NCI-H748 (cell line): ENCODE results near the gene CHPF.

Experiments
- DNase-seq: peaks from one replicate; lab custom pipeline; 2025; ENCODE audit not compliant: unreplicated experiment; lab: John Stamatoyannopoulos, UW

Gene CHPF

DNA sequence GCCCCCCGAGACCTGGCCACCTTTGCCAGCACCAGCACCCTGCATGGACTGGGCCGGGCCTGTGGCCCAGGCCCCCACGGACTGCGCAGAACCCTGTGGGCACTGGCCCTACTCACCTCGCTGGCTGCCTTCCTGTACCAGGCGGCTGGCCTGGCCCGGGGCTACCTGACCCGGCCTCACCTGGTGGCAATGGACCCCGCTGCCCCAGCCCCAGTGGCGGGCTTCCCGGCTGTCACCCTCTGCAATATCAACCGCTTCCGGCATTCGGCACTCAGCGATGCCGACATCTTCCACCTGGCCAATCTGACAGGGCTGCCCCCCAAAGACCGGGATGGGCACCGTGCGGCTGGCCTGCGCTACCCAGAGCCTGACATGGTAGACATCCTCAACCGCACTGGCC lies 28.8 kb downstream of the CHPF start:
- DNase-seq = no peak

DNA sequence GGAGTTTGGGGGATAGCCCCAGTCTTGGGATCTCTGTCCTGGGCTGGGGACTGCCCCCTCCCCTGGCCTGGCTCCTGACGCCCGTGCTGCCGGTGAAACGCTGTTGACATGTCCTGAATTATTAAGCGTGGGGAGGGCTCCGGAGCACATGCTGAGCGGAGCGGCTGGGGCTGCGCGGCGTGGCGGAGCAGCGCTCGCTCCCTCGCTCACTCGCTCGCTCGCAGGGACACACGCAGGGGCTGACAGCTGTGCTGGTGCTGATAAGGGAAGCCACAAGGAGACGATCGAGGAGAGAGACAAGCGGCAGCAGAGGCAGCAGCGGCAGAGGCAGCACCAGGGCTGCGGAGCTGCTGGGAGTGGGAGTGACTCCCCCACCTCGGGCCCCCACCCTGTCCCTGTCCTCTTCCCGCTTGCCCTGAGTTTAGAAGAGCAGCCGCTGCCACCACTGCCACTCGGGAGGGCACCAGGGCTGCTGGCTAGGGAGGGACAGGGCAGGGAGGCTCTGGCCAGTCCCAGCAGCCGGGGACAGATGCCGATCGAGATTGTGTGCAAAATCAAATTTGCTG lies 29.3 kb downstream of the CHPF start, which contains the start of gene ASIC4:
Gene ASIC4 (plus strand): TSS at position 287 of the 566 bp plus-strand sequence. CDS start 243 bp downstream, at position 530.
- DNase-seq = peak; percentile 43

DNA sequence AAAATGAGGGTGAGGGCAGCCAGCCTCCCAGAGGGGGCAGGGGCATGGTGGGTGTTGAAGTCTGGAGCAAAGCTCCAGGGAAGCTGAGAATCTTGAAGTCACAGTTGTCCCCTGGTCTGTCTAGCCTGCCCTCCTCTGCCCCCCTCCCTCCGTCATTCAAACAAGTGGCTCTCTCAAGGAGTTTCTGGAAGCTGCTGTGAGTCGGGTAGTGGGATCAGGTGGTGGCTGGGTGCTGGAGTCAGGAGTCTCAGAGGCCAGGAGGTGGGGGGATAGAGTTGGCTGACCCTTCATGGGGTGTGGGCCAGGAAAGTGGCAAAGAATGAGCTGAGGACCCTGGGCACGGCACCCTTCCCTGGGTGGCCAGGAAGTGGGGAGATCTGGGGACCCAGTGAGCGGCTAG lies 29.8 kb downstream of the CHPF start:
- no peak for DNase-seq

DNA sequence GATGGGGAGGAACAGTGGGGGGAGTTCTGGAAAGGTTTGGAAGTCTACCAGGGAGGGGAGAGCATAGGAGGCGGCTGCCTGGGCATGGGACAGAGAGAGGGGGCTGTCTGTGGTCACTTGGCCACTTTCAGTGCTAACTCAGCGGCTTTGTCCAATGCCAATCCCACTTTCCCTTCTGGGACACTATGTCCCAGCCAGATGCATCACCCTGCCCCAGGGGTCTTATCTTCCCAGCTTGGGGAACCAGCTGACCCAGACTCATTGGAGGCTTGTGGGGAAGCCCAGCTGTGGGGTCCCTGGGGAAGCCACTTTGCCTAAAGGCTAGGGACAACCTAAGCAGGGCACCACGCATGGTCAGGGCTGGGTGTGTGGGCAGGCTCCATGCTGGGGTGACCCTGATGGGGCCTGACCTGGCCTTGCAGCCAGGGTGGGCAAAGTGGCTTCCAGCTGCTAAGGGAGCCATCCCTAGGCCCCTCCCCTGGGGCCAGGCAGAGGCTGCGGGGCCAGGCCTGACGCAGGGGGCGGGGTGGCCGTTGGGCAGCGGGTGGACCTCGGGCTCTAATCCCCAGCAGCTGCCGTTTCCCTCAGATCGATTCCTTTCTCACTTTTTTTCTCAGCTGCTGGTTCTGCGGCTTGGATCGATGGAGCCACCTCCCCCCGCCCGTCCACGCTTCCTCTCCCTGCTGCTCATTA lies 30.9 kb downstream of the CHPF start:
- DNase-seq = no peak

DNA sequence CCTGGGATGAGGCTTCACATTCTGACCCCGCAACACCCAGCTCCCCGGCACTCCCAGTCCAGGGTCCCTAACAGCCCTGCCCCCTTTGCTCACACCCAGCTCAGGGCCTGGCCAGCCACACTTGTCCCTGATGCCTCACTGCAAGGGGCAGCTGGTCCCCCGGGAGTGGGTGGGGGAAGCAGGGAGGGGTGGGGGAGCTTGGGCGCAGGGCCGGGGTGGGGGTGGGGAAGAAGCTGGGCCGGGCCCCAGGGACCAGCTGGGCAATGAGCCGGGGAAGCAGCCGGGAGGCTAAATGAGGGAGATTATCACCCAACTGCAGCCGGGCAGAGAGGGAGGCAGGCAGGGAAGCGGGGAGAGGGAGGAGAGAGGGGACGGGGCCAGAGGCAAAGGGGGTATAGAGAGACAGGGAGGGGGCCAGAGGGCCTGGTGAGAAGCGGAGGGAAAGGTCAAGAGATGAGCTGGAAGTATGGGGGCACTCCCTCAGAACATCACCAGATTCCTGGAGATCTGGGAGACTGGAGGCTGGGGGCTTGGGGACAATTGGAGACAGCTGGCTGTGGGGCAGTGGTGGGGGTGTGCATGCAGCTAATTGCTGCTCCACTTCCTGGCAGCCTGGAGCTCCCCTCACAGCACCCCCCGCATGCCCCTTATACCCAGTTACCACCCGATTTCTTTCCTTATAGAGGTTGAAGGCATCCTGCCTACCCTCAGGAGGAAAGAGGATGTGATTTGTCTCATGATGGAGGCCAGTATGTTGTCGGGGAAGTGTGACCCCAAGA lies 31.9 kb downstream of the CHPF start:
- no peak for DNase-seq

DNA sequence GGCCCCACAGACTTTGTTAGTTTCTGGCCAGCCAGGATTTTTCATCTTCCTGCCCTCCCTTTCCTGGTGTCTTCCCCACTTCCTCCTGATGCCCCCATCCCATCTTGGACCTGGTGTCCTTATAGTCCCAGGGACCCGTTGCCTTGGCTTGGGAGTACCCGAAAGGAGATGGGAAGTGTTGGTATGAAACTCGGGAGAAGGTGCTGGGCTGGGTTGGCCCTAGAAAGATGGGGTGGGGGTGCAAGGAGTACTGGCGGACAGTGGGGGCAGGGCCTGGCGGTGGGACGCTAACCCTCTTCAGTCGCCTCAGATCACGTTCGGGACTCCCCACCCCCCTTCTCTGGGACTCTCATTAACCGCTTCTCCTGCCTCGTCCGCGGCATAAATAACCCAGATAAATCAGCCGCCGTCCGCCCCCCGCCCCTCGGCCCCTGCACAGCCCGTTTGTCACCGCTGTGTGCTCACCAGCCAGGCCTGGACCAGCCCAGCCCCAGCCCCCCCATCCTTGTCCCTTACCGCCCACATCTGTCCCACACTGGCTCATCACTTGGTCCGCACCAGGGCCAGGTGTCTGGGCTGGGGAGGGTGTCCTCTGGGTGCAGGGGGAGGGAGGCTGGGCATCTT lies 33.0 kb downstream of the CHPF start:
- no peak for DNase-seq

DNA sequence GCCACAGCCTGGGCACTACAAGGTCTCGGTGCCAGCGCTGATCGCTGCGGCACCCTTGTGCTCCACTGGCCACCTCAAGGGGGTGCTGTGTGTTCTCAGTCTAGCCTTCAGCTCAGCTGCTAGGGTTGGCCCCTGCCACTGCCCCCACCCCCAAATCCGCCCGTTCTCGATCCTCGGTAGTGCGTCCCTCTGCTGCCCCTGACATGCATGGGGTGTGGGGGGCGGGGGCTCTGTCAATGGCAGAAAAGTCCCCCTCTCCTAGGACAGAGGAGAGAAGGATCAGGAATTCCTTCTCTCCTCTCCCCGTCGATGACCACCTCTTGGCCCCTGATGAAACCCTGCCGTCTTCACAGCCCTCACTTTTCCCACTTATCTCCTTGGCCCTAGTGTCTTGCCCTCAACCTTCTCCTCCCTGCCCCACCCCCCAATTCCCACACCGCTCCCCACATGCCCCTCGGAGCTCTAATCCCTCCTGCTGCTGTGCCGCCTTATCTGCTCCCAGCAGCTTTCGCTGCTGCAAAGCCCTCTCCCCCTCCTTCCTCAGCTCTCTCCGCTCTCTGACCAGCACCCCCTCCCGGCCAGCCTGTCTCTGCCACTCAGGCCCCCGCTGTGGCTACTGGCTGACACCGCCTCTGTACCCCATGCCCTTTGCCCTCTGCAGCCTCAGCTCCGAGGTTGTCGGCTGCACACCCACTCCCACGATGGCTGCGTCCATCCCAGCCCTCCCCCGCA lies 33.7 kb downstream of the CHPF start:
- DNase-seq = peak; percentile 60

DNA sequence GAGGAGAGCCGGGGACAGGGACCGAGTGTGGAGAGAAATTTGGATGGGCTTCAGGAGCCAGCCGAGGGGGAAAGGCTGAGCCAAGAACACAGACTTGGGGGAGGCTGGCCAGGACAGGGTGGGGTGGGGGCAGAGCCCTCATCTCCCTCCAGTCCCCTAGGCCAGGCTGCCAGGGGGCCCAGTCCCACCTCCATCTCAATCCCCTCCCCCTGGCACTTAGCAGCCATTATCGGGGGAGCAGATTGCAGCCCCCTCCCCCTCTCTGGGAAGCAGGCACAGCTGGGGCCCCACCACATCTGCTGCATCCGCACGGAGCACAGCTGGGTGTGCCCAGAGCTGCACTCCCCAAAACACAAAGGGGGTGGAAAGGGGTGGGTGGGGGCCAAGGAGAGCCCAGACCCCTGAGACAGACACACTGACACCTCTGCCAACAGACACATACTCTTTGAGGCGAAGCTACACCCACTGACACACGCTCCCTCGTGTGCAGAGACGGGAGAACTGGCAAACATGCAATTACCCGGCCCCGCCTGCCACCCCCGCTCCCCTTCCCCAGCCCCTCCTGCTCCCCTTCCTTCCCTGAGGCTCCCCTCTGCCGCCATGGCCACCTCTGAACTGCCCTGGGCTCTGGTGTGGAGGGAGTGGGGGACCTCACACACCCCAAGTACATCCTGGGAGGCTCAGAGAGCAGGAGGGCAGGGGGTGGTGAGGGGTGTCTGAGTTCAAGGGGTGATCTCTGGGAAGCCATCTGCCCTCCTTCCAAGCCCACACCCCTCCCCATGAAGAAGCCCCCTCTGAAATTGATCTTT lies 34.4 kb downstream of the CHPF start:
- DNase-seq = no peak

DNA sequence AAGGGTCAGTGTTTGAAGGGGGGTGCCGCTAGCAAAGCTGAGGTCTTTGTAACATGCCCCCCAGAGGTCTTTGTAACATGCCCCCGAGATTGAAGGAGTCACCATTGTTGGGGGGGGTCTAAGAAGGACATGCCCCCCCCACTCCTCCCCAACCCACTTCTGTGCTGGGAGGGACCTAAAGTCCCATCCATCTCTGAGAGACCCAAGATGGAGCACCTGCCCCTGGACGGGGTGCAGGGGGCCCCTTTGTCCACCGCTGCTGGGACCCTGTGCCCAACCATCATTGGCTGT lies 35.2 kb downstream of the CHPF start:
- DNase-seq = no peak

DNA sequence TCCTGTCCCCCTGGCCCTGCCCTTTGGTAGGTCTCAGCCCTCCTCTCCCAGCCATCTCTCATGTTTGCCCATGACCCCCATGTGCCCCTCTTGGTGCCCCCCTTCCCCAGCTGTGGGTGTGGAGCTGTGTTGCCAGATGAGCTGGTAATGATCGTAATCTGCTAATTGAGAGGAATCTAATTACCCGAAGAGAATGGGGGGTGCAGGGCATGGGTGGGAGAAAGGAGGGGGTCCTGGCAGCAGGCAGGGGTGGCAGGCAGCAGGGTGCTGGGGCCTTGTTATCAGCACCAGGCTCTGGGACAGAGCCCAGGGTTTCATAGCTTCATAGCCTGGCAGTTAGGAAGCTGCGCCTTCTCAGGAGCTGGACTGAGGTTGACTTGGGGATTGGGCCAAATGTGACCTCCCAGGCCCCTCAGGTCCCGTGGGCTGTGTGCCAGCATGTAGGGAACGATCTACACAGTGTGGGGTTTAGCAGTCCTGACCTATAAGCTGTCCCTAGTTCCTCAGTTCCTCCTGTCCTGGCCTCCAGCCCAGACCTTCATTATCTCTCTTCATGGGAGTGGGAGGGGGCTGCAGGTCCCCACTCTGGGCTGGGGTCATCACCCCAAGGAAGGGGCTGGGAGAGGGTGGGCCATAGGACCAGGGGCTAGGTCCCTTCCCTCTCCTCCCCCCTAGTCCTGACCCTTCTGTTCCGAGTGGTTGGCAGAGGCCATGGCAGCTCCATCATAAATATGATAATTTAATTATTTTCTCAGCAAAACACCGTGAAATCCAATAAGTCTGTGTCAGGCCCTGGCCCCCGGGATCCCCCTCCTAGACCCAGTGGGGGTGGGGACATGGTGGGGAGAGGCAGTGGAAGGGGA lies 35.8 kb downstream of the CHPF start:
- no peak for DNase-seq

DNA sequence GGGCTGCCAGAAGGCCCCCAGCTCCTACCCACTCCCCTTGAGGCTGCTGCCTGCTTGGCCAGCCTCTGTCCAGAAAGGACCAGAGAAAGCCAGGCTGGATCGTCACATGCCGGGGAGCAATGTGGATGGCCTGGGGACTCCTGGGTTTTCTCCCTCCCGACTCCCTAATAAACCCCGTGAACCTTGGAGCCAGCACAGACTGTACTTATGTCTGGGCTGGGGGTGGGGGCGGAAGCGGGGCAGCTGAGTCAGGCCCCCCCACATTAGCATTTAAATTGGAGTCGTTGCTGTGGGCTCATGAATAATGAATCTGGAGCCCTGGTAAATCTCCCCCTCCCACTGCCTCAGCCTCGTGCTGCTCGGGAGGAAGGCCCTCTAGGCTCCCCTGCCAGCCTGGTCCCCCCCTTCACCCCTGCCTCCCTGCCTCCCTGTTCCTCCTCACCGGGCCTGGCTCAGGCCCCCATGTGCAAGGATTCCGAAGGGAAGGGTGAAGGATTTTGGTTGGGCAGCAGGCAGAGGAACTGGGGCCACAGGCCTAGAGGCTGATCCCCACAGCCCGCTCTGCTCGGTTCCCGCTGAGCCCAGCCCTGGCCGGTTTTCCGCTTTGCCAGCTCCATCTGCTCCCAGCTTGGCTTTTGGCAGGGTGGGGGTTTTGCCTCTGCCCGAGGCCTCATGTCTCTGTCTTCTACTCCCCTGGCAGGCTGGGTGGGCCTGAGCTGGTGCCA lies 36.6 kb downstream of the CHPF start:
- no peak for DNase-seq

DNA sequence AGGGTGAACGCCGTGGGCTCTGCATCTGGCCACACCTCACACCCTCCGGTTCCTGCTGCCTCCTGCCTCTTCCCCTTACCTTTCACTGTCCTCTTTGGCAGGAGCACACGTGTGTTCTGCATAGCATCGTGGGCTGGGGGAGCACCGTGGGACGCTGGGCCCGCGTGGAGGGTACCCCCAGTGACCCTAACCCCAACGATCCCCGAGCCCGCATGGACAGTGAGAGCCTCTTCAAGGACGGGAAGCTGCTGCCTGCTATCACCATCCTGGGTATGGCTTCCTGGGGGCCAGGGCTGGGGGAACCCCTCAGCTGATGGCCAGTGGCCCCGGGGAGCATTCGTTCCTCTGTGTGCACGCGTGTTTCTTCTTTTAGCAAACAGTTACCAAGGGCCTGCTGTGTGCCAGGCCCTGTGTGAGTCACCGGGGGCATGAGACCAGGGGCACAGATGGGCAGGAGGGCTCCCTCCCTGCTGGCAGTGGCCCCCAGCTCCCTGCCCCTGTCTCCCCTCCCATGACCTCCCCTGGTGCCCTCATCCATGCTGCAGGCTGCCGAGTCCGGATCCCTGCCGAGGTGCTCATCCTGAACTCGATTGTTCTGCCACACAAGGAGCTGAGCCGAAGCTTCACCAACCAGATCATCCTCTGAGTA lies 37.3 kb downstream of the CHPF start:
- no peak for DNase-seq

DNA sequence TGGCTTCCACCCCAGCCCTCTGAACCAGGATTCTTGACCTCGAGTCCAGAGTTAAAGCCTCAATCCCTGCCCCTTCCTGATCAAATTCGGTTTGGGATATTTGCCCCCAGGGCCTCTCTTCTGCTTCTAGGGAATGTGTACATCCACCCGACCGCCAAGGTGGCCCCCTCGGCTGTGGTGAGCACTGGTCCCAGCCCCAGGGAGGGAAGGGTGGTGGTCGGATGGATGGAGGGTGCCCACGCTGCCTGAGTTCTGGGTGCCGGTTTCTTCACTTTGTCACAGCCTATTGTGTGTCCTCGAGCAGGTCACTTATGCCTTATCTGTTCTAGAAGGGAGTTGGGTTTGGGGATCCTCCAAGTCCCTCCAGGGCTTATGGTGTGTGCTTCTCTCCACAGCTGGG lies 38.0 kb downstream of the CHPF start:
- no peak for DNase-seq

DNA sequence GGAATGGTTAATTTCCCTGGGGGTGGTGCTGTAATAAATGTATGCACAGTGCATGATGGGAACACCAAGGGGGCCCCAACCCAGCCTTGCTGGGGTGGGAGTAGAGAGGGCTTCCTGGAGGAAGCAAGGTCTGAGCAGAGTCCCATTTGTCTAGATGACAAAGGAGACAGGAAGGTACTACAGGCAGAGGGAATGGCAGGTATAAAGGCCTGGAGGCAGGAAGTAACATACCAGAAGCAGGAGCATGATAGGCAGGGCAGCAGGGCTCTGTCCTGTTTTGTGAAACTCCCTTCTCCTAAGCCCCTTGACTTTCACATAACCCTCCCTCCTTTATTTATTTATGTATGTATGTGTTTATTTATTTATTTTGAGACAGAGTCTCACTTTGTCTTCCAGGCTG lies 41.0 kb downstream of the CHPF start:
- no peak for DNase-seq

DNA sequence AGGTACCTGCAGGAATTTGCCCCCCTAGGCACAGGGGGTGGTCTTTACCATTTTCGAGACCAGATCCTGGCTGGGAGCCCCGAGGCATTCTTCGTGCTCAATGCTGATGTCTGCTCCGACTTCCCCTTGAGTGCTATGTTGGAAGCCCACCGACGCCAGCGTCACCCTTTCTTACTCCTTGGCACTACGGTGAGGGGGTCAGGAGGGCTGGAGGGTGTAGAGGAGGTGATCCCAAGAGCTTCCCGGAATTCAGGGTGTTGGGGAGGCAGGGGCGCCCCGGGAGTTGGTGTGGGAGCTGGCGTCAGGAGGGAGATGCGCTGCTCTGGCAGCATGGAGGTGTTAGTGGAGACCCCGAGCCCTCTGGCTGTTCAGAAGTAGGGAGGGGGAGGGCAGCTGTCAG lies 41.8 kb downstream of the CHPF start:
- no peak for DNase-seq

DNA sequence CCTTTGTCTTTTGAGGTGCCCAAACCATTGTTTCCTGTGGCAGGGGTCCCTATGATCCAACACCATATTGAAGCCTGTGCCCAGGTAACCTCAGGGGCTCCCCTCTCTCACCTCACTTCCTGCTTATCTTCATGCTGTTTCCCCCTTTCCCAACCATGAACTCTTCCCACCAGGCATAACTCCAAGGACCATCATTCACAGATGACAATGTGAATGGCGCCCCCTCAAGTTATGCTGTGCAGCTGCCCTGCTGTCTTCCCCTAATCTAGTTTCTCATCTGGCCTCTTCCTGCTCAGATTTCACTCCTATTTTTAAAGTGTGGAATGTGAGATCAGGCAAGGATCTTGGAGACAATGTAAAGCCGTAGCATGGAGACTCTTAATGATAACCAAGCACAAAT lies 43.5 kb downstream of the CHPF start:
- DNase-seq = peak; percentile 13

DNA sequence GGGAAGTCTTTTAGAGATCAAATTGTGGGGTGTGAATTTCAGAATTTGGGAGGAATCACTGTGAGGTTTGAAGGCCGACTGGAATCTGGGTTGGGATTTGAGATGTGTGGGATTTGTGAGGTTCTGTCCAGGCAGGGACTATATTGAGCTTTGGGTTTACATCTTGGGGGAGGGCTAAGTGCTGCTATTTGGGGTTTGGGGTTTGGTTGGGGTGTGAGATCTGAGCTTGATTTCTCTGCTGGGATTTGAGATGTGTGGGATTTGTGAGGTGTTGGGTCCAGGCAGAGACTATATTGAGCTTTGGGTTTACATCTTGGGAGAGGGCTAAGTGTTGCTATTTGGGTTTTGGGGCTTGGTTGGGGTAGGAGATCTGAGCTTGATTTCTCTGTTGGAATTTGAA lies 44.1 kb downstream of the CHPF start:
- no peak for DNase-seq

DNA sequence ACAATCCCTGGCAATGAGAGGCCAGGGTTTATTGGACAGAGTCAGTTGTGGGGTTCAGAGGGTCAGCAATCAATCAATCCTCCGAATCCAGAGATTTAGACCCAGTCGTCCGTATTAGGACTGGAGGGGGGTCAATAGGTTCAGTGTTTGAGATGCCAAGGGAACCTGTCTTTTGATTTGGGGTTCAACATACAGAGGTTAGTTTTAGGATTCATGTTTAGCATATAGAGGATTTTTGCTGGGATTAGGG lies 44.6 kb downstream of the CHPF start:
- no peak for DNase-seq
